CD4-positive, alpha-beta T cell treated with Interleukin-6 for 4 hours (primary cell): ENCODE results near the gene ARL13A.
"Not testable (repeated sequence)": the region's sequence is repeated elsewhere in the genome, so short reads cannot be mapped to it uniquely, and the experiment has no call there.

Experiments
- DNase-seq: peaks from one replicate; pipeline ENCODE4 v3.0.0-alpha.2; 2020; ENCODE audit warnings: mixed read lengths

The ARL13A gene

DNA sequence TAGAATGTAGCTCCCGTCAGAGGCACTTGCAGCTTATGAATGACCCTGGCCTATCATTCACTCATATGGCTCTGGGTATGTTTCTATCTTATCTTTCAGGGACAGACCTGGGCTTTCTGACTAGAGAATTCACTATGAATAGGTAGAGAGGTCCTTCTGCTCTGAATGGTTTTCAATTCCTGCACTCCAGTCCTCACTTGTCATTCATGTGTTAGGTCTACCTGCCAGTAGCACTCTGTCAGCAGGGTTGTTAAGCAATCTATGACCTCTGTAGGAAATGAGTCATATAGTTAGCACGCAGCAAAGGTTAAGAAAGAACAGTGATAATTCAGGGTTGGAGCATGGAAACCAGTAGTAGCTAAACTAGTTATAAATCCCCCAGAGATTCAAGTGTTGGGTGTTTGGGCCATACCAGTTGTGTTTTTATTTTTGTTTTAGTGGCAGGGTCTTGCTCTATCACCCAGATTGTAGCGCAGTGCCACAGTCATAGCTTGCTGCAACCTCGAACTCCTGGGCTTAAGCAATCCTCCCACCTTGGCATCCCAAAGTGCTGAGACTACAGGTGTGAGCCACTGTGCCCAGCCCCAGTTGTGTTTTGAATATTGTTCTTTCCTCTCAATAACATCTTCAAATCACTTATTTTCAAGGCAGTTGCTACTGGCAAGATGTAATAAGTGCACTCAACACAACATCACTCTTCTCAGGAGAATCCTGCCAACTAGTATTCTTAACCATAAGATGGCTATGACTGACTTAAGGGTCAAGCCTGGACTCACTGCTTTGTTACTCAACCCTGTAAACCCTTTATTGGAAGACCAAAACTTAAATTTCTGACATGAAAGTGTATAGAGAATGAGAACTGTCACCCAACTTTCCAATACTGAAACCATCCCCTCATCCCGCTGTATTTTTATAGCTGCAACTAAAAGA, 25.1 kb downstream of the ARL13A start:
- DNase-seq, result no peak

GRCh38 chrX:100995469-100995868, 26.0 kb downstream of the ARL13A start:
- no peak for DNase-seq

DNA sequence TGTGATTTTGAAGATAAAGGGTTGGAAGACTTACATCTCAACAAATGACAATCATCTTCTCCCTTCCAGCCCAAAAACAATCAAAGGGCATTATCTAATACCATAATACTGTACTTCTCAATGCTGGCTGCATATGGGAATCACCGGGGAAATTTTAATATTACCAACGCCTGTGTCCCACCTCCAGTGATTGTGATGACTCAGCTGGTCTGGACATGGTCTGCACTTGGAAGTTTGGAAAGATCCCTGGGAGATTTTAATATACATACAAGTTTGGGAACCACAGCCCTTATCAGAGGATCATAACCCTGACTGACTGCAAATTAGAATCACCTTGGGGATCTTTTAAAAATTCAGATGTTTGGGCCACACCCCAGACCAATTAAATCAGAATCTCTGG, 29.9 kb downstream of the ARL13A start:
- DNase-seq, result no peak

GRCh38 chrX:101009090-101009489, 39.6 kb downstream of the ARL13A start:
- no peak for DNase-seq

DNA sequence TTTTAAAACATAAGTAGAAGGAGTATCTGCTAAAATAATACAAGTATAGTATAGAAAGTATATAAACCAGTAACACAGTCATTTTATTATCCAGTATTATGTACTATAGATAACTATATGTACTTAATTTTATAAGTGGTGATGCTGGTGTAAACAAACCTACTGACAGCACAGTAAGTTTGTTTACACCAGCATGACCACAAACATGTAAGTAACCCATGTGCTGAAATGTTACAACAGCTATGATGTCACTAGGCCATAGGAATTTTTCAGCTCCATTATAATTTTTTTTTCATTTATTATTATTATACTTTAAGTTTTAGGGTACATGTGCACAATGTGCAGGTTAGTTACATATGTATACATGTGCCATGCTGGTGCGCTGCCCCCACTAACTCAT, 42.5 kb downstream of the ARL13A start:
- DNase-seq, result not testable (repeated sequence)

DNA sequence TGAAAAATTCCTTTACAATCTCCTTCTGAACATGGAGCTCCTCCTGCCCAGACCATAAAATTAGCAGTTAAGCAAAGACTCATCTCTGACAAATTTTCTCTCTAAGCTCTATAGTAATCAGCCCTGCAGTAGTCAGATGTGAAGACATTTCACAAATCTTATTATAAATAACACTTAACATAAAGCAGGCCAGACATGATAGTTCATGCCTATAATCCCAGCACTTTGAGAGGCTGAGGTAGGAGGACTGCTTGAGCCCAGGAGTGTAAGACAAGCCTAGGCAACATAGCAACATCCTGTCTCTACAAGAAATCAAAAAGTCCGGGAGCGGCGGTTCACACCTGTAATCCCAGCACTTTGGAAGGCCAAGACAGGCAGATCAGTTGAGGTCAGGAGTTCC, 52.5 kb downstream of the ARL13A start:
- no peak for DNase-seq

DNA sequence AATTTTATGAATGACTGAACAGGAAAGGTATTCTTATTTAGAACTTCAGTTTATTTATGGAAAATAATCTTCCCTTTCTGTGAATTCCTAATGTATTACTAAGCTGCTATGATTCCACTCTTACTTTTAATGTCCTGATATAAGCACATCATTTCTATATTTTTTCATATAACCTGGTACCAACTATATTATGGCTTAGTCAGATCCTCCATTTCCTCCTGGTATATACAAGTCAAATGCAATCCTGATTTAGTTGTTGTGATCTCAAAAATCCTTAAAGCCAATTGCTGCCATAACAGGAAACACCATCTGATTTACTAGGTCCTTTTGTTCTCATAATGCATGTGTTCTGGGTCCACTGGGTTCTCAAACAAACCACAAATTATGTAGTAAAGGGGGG, 55.6 kb downstream of the ARL13A start:
- no peak for DNase-seq

- no peak for DNase-seq
These were observed 59.1 kb downstream of the ARL13A start for GRCh38 chrX:101028562-101028961.

DNA sequence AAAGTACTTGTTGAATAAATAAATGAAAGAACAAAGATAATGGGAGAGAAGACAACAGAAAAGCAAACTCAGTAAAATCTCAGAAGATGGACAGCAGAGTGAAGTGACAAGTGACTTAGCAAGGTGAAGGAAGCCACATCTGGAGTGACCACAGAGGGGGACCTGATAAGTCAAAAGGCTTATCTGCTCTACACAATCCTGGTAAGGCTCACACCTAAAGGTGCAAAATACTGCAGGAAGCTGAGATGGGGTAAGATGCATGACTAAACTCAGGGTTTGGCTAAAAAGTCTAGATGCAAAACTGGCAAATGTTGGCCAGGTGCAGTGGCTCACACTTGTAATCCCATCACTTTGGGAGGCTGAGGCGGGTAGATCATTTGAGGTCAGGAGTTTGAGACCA, 60.2 kb downstream of the ARL13A start:
- no peak for DNase-seq

DNA sequence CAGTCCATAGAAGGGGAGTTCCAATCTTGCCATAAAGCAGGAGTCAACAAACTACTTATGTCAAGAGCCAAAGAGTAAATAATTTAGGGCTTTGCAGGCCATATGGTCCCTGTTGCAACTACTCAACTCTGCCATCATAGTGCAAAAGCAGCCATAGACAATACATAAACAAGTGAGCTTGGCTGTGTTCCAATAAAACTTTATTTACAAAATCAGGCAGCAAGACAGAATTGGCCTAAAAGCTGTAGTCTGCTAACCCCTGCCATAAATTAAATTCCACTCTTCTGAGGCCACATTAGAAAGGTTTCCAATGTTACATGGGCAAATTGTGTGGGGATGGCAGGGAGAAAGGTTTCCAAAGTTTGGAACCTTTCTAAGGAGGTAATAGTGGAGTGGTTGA, 67.7 kb downstream of the ARL13A start:
- no peak for DNase-seq

- DNase-seq, result no peak
These were observed 70.7 kb downstream of the ARL13A start for GRCh38 chrX:101040197-101040596.
